NCI-H1436 (cell line): Measurements from ENCODE around the gene IQCH.

Source experiments
- DNase-seq: peaks from one replicate; lab custom pipeline; 2025; lab: John Stamatoyannopoulos, UW

The IQCH gene

DNA sequence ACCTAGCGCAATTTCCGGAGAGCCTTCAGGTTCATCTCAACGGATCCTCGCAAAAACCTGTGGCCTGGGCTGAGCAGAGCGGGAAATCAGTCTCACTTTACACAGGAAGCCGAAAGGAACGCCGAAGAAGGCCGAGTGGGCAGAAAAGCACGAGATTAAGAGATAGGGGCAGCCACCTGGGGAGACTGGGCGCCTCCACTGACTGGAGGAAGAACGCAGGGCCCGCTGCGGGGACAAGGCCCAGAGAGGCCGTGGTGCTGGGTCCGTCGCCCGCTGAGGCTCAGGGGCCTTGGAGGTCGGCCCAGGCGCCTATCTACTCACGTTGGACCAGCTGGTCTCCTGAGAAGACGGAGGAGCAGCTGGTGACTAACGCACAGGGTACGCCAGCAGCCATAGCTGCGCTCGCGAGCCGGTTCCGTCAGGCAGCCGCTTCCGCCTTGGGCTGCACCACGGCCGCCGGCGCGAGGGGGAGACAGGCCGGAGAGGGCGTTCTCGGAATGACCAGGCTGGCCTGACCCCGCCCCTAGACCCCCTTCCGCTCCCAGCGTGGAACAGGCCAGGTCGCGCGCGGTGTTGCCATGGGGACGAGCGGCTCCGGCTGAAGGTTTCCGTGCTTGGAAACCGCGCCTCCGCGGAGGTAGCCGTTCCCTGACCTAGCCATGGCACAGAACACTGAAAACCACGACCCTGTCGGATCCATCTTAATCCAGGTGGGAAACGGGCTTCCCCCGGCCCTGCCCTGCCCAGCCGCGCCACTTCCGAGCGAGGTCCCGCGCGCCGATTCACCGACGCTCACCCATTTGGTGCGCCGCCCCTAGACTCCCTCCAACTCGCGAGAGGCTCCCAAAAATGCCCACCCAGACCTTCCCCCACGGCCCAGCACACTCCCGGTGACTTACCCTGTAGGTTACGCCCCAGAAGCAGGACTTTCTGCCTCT is at the start of gene IQCH, which contains the start of gene AAGAB:
Gene IQCH (plus strand): TSS at position 549 of the 938 bp plus-strand sequence. CDS start 111 bp downstream, at position 660.
Gene AAGAB (minus strand): TSS at position 424 of the 938 bp plus-strand sequence. CDS start 30 bp downstream, at position 394.
- DNase-seq = peak; percentile 91

GRCh38 chr15:67207555-67208207 is 46.9 kb upstream of the IQCH start:
- no peak for DNase-seq

GRCh38 chr15:67208396-67208795 is 46.2 kb upstream of the IQCH start:
- DNase-seq = no peak

GRCh38 chr15:67210555-67211168 is 43.9 kb upstream of the IQCH start:
- DNase-seq = no peak

DNA sequence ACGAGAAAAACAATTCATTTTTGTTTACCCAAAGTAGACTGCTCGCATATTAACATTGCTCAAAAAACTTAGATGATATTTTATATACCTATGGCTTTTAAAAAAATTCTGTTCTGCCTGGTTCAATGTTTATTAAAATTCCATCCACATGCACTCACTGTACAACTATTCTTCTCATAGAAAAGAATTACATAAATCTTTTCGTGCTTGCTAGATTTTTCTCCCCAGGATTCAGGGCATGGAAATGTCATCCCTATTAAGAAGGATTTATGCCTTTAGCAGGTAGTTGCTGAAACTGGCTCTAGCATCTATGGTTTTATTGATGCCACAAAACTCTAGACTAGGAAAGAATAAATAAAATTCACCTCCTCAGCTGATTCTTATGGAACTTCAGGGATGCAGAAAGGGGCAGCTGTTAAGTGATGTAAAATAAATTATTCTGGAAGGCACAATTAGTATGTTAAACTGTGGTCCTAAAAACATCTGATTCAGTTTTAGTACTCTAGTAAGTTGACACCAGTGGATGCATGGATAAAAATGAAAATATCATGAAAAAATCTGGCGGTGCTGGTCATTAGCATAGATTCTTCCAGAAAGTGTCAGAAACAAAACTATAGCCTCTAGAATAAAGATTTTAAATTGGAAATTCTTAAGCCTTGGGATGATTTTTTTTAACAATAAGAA is 41.8 kb upstream of the IQCH start:
- DNase-seq = no peak

DNA sequence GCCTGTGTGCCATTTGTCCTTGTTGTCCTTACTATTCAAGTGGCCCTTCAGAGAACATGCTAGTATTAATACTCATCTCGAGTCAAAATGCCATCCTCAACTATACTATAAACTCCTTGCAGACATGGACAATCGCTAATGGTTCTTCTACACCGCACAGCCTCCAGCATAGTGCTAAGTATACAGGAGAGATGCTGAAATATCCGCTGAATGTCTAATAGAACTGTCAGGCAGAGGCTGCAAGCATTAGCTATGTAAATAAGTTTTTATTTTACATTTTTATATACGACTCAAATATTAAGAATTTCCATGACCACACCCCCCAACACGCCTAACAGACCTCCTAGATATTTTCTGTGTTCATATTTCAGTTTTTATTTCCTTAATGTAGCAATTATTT is 39.5 kb upstream of the IQCH start:
- DNase-seq = no peak

- DNase-seq = no peak
These were observed 37.7 kb upstream of the IQCH start for GRCh38 chr15:67216859-67217258.

GRCh38 chr15:67218428-67218827 is 36.2 kb upstream of the IQCH start:
- no peak for DNase-seq

GRCh38 chr15:67219288-67219687 is 35.3 kb upstream of the IQCH start:
- no peak for DNase-seq

- no peak for DNase-seq
These were observed 29.7 kb upstream of the IQCH start for GRCh38 chr15:67224889-67225288.

- DNase-seq = no peak
These were observed 29.2 kb upstream of the IQCH start for GRCh38 chr15:67225336-67225735.

- no peak for DNase-seq
These were observed 27.2 kb upstream of the IQCH start for GRCh38 chr15:67227431-67227830.

GRCh38 chr15:67227846-67228245 is 26.7 kb upstream of the IQCH start:
- DNase-seq = no peak

GRCh38 chr15:67228286-67228685 is 26.3 kb upstream of the IQCH start:
- DNase-seq = no peak

- no peak for DNase-seq
These were observed 24.1 kb upstream of the IQCH start for GRCh38 chr15:67230504-67230903.

DNA sequence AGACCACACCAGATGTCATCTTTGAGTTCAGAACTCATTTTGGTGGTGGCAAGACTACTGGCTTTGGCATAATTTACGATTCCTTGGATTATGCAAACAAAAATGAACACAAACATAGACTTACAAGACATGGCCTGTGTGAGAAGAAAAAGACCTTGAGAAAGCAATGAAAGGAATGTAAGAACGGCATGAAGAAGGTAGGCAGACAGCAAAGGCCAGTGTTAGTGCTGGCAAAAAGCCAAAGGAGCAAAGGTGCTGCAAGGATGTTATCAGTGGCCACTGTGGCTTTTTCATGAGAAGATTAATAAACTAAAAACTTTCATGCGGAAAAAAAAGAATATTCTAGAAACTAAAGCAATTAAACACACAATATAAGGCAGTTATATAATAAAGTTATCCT is 22.0 kb upstream of the IQCH start:
- no peak for DNase-seq

DNA sequence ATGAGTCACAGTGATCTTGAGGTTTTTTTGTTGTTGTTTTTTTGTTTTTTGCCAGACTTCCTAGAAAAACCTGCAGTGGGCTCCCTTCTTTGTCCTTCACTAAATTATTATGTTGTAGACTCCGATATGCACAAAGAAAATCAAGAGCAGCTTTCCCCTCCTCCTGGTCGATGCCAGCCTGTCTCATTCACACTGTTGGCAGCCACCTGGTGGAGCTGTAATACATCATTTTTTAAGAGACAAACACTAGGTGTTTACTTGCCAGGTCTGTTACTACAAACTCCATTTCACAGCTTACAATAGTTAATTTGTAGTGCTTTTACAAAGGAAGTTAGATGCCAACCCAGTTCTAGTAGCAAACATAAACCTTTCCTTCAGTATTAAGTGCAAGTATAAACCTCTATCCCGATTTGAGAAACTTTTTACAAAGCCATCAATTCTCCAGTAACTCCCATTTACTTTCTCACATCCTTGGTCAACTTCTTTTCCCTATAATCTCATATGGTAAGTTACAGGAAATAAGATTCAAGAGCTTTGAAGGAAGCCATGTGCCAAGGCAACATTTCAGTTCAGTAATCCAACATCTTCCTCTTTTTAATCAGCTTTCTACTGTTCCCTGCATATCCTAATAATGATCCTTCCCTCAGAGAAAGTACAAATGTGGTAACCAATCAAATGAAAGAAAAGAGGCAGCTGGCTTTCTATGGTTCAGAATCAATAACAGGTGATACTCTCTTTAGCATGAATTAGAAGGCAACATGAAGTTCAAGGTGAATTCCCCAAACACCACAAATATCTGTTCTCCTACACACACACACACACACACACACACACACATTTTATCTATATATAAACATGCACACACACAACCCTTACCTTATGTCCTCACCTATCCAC is 14.1 kb upstream of the IQCH start:
- DNase-seq = peak; percentile 4

GRCh38 chr15:67241132-67241855 is 13.3 kb upstream of the IQCH start:
- no peak for DNase-seq

GRCh38 chr15:67242708-67243111 is 11.9 kb upstream of the IQCH start:
- DNase-seq = no peak

- DNase-seq = no peak
These were observed 9.6 kb upstream of the IQCH start for GRCh38 chr15:67244971-67245478.
